GM11168 (cell line): ENCODE data around the gene SIDT2.

Experiments used
- in situ Hi-C: fragments of 300-500 bp; cut with MboI; formaldehyde crosslinking; loops from one replicate; pipeline ENCODE4 v1.12.0; 2022; ENCODE audit warnings: low sequenced_read_pairs; ENCODE audit not compliant: unreplicated experiment

Gene SIDT2

GRCh38 chr11:117187799-117188481 lies 9.4 kb downstream of the SIDT2 start:
- in situ Hi-C loops: no loop called here

GRCh38 chr11:117188620-117189081 lies 10.1 kb downstream of the SIDT2 start:
- in situ Hi-C loops: no loop called here

DNA sequence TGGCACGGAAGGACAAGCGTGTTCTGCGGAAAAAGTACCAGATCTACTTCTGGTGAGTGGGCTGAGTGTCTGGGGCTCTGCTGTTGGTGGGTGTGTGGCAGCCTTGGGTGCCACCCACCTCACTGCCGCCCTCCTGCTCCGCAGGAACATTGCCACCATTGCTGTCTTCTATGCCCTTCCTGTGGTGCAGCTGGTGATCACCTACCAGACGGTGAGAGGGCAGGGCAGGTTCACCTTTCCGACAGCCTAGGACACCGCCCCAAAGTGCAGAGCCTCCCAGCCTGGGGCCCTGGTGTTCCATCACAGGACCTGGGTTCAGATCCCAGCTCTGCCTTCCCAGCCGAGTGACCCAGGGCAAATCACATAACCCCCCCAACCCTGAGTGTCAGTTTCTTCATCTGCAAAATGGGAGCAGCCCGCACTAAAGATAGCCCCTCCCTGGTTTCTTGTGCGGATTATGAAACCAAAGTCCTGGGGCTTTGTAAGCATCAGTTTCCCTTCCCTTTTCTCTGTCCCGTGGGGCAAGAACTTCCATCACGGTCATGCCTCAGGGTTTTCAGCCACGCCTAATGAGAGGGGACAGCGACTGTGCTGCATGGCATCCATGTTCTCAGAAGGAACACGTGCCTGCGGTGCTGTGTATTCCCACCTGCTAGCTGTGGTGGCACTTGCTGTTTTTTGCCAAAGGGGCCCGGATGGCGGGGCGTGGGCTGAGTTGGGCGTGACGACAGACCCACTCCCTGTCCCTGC lies 10.8 kb downstream of the SIDT2 start:
- in situ Hi-C loops: no loop called here

GRCh38 chr11:117189941-117190544 lies 11.5 kb downstream of the SIDT2 start:
- in situ Hi-C loops: no loop called here

DNA sequence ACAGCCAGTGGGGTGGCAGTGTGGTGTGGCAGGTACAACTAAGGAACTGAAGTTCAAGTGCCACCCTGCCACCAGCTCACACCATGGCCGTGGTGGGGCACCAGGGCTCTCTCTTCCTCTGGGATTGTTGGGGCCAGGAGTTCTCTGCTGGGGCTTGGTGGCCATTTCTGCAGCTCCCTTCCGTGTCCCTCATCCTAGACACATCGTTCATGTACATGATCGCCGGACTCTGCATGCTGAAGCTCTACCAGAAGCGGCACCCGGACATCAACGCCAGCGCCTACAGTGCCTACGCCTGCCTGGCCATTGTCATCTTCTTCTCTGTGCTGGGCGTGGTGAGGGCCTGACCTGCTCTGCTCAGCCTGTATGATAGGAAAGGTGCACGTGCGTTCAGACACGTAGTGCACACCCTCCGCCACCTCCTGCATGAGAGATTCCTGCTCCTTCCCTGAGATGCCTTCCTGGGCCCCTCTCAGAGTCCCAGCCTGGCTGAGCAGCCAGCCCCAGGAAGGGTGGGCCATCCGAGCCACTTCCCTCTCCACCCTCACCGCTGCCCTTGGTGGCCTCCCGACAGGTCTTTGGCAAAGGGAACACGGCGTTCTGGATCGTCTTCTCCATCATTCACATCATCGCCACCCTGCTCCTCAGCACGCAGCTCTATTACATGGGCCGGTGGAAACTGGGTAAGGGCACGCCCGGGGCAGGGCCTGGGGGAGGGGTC lies 13.3 kb downstream of the SIDT2 start:
- in situ Hi-C loops: no loop called here

- in situ Hi-C loops: no loop called here
These were observed 13.9 kb downstream of the SIDT2 start for GRCh38 chr11:117192401-117192875.

GRCh38 chr11:117193130-117194020 lies 14.8 kb downstream of the SIDT2 start:
- in situ Hi-C loops: no loop called here

DNA sequence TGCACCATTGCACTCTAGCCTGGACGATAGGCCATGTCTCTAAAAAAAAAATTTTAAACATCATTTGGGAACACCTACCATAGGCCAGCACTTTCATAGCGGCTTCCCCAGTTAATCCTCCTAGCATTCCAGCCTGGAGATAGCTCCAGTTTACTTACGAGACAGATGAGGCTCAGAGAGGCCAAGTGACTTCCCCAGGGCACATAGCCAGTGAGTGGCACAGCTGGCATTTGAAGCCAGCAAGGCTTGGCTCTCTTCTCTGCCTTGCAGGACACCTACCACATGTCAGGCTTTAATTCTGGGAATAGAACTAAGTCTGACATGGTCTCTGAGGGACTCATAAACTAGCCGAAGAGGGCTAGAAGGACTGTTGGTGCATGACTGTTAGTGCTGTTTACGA lies 15.7 kb downstream of the SIDT2 start:
- in situ Hi-C loops: no loop called here

- in situ Hi-C loops: no loop called here
These were observed 16.7 kb downstream of the SIDT2 start for GRCh38 chr11:117195258-117195657.

GRCh38 chr11:117195761-117196160 lies 17.2 kb downstream of the SIDT2 start:
- in situ Hi-C loops: no loop called here

DNA sequence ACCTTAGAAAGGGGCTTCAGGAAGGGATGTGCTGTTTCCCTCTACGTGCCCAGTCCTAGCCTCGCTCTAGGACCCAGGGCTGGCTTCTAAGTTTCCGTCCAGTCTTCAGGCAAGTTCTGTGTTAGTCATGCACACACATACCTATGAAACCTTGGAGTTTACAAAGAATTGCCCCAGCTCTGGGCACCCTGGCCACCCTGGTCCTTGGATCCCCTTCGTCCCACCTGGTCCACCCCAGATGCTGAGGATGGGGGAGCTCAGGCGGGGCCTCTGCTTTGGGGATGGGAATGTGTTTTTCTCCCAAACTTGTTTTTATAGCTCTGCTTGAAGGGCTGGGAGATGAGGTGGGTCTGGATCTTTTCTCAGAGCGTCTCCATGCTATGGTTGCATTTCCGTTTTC lies 18.5 kb downstream of the SIDT2 start:
- in situ Hi-C loops: no loop called here

GRCh38 chr11:117197516-117198456 lies 19.2 kb downstream of the SIDT2 start:
- in situ Hi-C loops: no loop called here

DNA sequence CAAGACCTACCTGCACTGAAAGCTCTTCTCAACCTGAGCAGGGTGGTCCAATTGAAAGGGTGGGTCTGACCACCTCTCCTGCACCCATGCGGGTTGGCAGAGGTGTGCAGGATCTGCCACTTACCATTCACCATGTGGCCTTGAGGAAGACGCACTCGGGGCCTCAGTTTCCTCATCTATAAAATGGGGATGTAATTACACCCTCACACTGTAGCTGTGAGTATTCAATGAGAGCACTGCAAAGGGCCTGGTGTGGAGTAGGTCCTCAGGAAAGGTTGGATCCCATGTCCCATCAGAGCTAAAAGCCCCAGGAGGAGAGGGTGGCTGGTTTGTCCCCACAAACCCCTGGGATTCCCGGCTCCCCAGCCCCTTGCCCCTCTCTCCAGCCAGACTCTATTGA lies 20.1 kb downstream of the SIDT2 start:
- in situ Hi-C loops: no loop called here

- in situ Hi-C loops: no loop called here
These were observed 20.7 kb downstream of the SIDT2 start, which contains the start of gene TAGLN for GRCh38 chr11:117199053-117199915. Gene TAGLN (plus strand): TSS chr11:117199370. CDS start chr11:117203014, 3,644 bp downstream.

DNA sequence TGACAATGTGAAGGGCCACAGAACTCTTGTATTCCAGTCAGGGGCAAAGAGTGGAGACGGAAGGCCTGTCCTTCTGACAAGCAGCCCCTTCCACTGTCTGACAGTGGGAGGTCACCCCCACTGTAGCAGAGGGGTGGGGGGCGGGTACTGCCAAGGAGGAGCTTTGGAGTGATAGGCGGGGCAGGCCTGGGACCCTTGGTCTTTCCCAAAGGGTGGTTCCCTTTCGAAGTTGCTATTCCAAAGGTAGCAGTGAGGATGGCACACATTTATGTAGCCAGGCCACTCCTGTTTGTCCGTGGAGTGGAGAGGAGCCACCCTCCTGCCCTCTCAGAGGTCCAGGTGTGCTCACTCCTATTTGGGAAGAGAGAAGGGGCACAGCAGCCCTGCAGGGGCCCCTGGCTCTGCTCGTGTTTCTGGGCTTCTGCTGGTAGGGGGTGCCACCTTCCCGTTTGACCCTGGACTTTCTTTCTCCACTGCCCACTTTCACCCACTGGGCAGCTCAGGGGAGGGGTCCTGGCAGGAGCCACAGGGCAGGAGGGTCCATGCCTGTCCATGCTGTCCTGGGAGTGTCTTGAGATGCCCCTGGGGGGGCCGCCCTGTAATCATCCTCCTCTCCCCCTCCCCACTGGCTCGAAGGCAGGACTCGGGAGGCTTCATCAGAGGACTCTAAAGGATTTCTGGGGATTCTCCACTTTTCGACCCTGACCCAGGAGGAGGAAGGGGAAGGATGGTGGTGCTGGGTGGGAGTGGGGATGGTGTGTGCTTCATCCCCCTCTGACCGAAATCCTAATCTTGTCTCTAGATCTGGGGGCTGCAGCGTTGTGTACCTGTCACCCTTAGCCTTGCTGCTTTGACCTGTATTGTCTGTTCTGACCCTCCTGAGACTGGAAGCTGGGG lies 21.6 kb downstream of the SIDT2 start:
- in situ Hi-C loops: no loop called here

DNA sequence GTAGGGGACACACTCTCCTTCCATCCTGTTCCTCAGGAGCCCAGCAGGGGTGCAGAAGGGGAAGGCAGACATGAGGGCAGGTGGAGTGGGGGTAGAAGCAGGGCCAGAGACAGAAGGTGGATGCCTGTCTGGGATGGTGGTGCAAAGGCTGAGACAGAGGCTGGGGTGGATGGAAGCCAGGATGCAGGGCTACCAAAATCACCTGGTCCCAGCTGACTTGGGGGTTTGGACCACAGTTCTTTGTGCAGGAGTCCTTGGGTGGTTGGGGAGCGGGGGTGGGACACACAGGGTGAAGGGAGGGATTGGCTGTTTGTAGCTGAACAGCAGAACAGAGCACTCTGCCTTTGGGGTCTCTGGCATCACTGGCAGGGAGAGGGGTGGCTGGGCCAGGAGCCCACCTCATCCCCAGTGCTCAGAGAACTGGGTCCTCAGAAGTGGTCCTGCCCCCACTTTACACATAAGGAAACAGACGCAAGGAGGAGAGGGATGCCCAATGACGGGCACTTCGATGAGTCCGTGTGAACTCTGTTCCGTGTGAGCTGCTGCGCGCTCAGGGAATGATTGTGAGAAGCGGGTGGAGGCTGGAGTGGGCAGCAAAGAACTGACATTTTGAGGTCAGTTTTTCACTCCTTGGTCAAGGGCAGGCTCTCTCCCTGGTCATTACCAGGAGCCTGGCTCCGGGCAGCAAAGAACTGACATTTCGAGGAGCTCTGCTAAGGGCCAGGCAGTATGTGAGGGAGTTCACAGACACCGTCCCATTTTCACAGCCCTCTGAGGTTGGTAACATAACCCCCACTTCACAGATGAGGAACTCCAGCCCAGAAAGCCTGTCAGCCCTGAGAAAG lies 22.5 kb downstream of the SIDT2 start:
- in situ Hi-C loops: no loop called here
